ENCODE data around the gene TTC6.

DNA sequence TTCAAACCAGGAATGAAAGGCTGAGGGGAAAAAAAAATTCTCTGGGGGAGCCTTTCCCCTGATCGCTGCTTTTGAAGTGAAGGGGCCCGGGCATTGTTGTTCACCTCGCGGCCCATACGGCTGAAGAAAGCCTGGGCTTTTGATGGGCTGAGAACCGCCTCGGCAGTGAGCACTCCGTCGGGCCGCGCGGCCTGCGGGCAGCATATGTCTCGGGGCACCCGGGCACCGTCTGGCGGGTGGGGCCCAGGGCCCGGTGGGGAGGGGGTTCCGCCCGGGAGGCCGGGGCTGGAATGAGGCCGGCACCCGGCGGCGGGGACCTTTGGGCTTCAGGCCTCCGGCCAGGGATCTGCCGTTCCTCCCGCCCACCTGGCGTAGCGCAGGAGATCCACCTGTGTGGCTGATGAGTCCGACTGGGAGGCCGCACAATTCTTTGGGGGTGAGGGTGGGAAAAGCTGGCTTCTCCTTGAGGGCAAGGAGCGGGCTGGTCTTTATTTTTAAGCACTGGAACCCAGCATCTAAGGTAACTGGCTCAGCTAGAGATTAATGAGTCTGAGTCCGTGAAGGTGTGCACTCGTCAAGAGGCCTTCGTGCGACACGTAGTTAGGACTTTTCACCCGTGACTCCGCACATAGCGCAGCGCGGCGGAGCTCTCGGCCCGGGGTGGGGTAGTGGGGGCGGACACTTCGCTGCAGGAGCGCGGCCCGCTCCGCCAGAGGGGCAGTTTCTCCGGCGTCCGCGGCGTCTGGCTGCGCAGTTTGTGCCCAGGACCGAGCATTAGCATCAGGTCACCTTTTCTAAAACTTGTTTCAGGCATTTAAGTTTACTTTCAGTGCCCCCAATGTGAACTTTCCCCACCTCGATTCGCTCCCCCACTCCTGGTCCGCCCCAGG, 11.0 kb upstream of the TTC6 start:
- no peak for TF ChIP-seq POLR2A (IDR thresholded peaks at IDR 0.05; ENCODE audit: low read depth, low read length)
- no peak for TF ChIP-seq MAZ (IDR thresholded peaks at IDR 0.05; ENCODE audit: borderline replicate concordance, low read depth, low read length)
- TF ChIP-seq, protein P1, sequence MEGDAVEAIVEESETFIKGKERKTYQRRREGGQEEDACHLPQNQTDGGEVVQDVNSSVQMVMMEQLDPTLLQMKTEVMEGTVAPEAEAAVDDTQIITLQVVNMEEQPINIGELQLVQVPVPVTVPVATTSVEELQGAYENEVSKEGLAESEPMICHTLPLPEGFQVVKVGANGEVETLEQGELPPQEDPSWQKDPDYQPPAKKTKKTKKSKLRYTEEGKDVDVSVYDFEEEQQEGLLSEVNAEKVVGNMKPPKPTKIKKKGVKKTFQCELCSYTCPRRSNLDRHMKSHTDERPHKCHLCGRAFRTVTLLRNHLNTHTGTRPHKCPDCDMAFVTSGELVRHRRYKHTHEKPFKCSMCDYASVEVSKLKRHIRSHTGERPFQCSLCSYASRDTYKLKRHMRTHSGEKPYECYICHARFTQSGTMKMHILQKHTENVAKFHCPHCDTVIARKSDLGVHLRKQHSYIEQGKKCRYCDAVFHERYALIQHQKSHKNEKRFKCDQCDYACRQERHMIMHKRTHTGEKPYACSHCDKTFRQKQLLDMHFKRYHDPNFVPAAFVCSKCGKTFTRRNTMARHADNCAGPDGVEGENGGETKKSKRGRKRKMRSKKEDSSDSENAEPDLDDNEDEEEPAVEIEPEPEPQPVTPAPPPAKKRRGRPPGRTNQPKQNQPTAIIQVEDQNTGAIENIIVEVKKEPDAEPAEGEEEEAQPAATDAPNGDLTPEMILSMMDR (conservative IDR thresholded peaks at IDR 0.05; ENCODE audit: low read depth, low read length): no peak
- TF ChIP-seq SMC3 (IDR thresholded peaks at IDR 0.05; ENCODE audit: low read depth, low read length): no peak
- no peak for TF ChIP-seq RFX5 (IDR thresholded peaks at IDR 0.05; ENCODE audit: low read depth, low read length)
- no peak for TF ChIP-seq RAD21 (IDR thresholded peaks at IDR 0.05; ENCODE audit: low read length)
- TF ChIP-seq, protein P2, sequence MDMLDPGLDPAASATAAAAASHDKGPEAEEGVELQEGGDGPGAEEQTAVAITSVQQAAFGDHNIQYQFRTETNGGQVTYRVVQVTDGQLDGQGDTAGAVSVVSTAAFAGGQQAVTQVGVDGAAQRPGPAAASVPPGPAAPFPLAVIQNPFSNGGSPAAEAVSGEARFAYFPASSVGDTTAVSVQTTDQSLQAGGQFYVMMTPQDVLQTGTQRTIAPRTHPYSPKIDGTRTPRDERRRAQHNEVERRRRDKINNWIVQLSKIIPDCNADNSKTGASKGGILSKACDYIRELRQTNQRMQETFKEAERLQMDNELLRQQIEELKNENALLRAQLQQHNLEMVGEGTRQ (IDR thresholded peaks at IDR 0.05; ENCODE audit: low read depth, low read length): no peak
- no peak for TF ChIP-seq FOS (IDR thresholded peaks at IDR 0.05; ENCODE audit: low read depth, low read length)
- no peak for TF ChIP-seq MXI1 (IDR thresholded peaks at IDR 0.05; ENCODE audit: borderline replicate concordance, low read depth, low read length)
- no peak for TF ChIP-seq BHLHE40 (IDR thresholded peaks at IDR 0.05; ENCODE audit: low read depth, low read length)
- TF ChIP-seq MAFK (IDR thresholded peaks at IDR 0.05; ENCODE audit: low read depth, low read length): no peak
- no peak for TF ChIP-seq CEBPB (IDR thresholded peaks at IDR 0.05; ENCODE audit: low read depth, low read length)
- TF ChIP-seq, protein P3, sequence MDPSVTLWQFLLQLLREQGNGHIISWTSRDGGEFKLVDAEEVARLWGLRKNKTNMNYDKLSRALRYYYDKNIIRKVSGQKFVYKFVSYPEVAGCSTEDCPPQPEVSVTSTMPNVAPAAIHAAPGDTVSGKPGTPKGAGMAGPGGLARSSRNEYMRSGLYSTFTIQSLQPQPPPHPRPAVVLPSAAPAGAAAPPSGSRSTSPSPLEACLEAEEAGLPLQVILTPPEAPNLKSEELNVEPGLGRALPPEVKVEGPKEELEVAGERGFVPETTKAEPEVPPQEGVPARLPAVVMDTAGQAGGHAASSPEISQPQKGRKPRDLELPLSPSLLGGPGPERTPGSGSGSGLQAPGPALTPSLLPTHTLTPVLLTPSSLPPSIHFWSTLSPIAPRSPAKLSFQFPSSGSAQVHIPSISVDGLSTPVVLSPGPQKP (IDR thresholded peaks at IDR 0.05; ENCODE audit: borderline replicate concordance, low read depth, low read length): no peak

Data from IMR-90 (cell line).